HG03045 (cell line): ENCODE measurements around the gene SRXN1.

ENCODE experiments used
- ATAC-seq: cut with Tn5 transposase; IDR thresholded peaks from one replicate; pipeline ENCODE4 v1.9.1; 2021; ENCODE audit warnings: mild to moderate bottlenecking, moderate library complexity; ENCODE audit not compliant: unreplicated experiment

SRXN1 gene

DNA sequence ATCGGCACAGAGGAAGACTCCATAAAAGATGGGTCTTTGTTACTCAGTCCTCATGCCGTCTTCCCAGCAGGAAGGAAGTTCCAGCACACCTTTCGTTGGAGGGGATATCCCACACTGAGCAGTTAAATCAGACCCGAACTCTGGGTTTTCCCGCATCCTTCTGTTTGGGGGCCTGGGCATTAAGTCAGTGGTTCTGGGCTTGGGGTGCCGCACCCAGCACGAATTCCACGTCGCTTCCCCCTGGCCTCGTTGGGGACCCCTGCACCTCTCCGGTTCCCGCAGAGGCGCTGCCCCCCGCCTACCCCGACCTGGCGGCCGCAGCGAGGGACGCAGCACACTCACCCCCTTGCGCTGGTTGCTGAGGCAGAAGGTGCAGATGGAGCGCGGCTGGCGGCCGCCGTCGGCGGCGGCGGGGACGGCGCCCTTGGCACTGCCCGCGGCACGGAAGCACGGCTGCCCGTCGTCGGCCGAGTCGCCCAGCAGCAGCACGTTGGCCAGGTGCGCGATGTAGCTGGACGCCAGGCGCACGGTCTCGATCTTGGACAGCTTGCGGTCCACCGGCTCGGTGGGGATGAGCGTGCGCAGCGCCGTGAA lies 43.5 kb downstream of the SRXN1 start:
- no peak for ATAC-seq

DNA sequence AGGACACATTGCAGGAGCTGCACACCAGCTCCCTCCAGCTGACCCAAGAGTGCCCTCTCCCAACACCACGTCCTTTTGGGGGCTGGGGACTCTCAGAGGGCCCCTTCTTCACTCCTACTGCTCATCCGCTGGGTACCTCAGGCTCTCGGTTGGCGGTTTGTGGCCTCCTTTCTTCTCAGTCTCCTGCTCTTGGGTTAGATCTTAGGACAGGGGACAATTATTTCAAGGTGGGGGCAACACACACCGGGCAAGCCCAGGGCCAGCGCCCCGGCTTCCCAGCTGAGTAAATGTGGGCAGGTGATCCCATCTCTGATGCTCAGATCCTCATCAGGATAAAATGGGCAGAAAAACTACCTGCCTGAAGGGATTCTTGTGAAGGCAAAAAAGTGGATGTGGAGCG lies 44.0 kb downstream of the SRXN1 start:
- ATAC-seq, result no peak

DNA sequence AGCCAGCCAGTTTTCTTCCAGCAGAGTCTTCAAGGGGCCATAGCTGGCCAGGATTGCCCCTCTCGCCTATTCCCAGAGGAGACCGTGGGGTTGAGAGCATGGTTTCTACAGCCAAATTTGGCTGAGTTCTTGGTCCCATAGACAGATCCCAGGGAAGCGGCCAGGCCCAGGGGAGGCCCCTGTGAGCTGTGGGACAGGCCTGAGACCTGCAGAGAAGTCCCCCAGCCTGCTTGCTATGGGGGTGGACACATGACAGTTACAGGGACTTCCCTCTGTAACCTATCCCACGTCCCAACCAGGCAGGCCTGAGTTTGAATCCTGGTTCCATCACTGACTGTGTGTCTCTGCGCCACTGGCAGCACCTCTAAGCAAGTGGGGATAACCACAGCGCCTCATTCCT lies 45.5 kb downstream of the SRXN1 start:
- no peak for ATAC-seq

DNA sequence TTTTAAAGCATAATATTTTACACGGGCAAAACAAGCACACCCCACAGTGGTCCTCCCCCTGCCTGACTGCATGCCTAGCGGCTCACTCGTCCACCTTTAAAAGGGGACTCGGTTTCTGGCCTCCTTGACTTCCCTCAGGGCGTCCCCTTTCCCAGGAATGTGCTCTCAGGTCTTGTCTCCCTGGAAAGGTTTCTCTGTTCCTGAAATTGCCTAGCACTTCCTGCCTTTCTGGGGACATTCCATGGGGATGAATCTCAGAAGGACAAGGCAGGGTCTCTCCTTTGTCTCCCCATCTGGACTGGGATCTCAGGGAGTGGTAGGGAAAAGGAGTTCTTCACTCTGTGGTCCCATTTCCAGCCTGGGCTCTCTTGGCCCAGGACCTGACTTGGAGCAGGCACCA lies 47.8 kb downstream of the SRXN1 start:
- ATAC-seq, result no peak

DNA sequence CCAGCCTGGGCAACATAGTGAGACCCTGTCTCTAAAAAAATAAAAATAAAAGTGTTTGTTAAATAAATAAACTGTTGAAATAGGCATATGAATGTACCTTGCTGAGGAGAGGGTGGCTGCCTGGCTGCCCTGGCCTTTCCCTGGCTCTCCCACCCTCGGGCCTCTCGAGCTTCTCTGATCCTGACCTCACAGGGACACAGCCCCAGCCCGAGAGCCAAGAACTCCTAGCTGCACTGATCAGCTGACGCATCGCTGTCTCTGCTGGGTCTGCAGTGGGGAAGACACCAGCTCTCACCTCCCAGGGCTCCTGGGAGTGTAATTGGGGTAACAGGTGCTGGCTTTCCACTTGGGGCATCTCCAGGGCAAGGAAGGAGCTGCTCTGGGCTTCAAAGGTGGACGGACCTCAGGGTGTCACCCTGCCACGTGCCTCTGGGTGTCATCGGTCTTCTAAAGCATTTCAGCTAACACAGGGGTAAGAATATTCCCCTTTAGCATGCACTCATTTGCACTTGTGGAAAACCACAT lies 49.8 kb downstream of the SRXN1 start:
- ATAC-seq, result no peak

DNA sequence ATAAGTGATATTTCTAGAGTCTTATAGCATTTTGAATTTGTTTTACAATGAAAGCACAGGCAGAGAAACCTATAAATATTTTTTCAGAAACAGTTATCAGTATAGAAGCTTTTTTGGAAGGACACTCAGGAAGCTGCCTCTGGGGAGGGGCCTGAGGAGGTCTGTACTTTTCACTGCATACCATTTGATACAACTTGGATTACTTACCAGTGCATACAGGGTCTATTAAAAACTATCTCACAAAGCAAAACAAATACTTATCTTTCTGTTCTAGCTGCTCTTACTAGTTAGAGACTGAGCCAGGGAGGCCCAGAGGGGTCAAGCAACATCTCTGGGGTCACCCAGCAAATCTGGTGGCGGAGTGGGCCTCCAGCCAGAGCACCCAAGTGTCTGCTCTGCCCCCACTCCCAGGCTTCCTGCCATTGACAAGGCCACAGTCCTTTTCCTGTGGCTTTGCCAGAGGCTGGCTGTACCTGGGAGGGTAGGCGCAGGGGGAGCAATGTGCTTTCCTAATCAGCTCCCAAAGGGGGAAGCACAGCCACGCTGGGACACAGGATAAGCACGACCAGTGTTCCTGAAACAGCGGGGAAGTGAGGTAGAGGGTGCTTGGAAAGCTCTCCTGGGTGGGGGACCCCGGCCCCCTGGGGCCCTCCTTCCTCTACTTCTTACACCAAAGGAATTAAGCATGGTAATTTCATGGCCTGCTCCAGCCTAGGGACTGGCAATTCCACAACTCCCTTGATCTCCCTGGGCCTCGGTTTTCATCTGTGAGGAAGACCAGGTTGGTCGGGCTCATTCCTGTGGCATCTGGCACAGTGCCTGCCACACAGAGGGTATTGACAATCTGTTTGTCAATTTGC lies 50.7 kb downstream of the SRXN1 start:
- ATAC-seq, result no peak

DNA sequence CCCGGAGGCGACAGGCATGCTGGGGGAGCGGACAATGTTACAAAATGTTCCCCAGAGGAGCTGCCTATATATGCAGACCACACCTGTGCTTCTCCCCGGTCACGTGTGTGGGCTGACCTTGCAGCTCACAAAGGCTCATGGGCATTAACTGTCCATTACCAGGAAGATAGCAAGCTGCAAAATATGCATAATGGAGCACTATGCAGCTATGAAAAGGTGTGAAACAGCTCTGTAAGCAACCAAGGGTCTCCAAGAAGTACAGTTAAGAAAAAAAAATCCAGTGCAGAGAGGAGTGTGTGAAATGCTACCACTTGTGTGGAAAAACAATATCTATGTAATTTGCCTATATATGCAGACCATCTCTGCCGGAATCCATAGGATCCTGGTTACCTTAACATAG lies 52.3 kb downstream of the SRXN1 start:
- ATAC-seq, result no peak

DNA sequence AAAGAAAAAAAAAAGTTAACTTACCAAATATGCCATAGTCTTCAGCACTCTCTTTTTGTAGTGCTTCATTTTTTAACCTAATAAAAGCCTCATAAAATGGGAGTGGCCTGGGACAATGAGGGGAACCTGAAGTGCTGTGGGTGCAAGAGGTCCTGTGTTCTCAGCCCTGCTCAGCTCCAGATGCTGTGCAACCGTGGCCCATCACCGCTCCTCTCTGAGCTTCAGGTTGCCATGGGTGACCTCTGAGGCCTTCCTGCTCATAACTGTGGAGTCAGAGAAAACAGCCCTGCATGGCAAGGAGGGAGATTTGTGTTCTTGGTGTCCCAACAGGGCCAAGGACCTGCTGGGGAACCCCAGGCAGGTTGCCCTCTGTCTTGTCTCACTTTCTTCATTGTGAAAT lies 52.9 kb downstream of the SRXN1 start:
- ATAC-seq, result no peak

DNA sequence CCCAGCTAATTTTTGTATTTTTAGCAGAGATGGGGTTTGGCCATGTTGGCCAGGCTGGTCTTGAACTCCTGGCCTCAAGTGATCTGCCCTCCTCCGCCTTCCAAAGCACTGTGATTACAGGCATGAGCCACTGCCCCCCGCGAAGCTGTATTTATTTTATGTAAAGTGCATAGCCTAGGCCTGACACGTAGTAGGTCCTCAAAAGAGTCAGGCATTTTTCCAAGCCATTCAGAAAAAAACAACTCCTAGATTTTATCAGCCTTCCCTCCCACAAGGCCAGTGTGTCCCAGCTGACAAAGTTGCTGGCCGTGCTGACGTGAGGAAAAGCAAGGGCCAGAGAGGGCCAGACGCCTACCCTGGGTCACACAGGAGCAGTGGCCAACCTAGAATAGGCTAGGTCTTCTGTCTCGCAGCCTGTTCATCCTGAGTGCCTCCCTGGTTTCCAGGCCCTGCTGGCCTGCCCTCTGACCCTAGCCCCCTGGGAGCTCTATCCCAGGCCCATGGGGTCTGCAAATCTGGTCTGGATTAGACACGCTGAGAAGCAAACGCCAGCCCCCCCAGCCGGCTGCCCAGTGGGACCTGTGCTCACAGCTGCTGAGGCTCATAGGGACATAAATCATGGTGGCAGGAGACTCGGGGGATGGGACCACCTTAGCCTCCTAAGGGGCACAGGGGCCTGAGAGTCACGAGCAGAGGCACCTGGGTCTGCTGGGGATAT lies 54.7 kb downstream of the SRXN1 start:
- ATAC-seq, result no peak

DNA sequence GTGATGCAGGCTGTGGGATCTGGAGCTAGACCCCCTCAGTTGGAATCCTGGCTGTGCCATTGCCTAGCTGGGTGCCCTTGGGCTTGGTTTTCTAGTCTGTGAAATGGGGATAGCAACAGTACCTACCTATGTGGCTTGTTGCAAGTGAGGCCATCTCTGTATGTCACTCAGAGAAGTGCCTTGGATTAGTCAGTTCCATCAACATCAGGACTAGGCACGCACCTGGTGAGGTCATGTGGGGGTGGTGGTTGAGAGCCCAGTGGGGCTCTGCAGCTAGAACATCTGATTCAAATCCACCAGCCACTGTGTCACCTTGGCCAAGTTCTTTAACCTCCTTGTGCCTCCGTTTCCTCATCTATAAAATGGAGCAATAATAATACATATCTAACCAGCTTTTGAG lies 55.4 kb downstream of the SRXN1 start:
- no peak for ATAC-seq
